Measurements from ENCODE around the gene FOXD4L3.
"Not testable (repeated sequence)": the region's sequence is repeated elsewhere in the genome, so short reads cannot be mapped to it uniquely, and the experiment has no call there.

GRCh38 chr9:68281041-68281440 lies 21.6 kb upstream of the FOXD4L3 start:
- not testable (repeated sequence) for TF ChIP-seq EZH2 (IDR thresholded peaks at IDR 0.05; ENCODE audit: borderline replicate concordance, control insufficient read depth, low read depth, low read length); CTCF (IDR thresholded peaks at IDR 0.05 in 2 of 3, conservative IDR thresholded peaks at IDR 0.05 in 1 of 3; ENCODE audit: control insufficient read depth in 2 of 3, extremely low read depth in 1 of 3, insufficient read depth in 1 of 3, low read depth in 3 of 3, low read length in 3 of 3); SMAD5 (IDR thresholded peaks at IDR 0.05; ENCODE audit: low read depth); NFIC (IDR thresholded peaks at IDR 0.05; ENCODE audit: low read depth, low read length); POLR2A (IDR thresholded peaks at IDR 0.05; ENCODE audit: low read depth, low read length); EP300 (IDR thresholded peaks at IDR 0.05; ENCODE audit: borderline replicate concordance in 1 of 2, control insufficient read depth in 1 of 2, low read depth in 2 of 2, low read length in 2 of 2); ATF3 (IDR thresholded peaks at IDR 0.05; ENCODE audit: borderline replicate concordance, extremely low read depth, low read depth, low read length); FOXK2 (IDR thresholded peaks at IDR 0.05); HDAC6 (IDR thresholded peaks at IDR 0.05; ENCODE audit: unreplicated experiment); POLR2AphosphoS5 (IDR thresholded peaks at IDR 0.05; ENCODE audit: low read length); TAF1 (IDR thresholded peaks at IDR 0.05; ENCODE audit: borderline replicate concordance, low read depth, low read length)
- TF ChIP-seq, protein P1, sequence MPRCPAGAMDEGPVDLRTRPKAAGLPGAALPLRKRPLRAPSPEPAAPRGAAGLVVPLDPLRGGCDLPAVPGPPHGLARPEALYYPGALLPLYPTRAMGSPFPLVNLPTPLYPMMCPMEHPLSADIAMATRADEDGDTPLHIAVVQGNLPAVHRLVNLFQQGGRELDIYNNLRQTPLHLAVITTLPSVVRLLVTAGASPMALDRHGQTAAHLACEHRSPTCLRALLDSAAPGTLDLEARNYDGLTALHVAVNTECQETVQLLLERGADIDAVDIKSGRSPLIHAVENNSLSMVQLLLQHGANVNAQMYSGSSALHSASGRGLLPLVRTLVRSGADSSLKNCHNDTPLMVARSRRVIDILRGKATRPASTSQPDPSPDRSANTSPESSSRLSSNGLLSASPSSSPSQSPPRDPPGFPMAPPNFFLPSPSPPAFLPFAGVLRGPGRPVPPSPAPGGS (IDR thresholded peaks at IDR 0.05; ENCODE audit: borderline replicate concordance, insufficient read depth, low read depth, low read length, poor library complexity, severe bottlenecking), result not testable (repeated sequence)
- TF ChIP-seq, protein P2, sequence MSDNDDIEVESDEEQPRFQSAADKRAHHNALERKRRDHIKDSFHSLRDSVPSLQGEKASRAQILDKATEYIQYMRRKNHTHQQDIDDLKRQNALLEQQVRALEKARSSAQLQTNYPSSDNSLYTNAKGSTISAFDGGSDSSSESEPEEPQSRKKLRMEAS (IDR thresholded peaks at IDR 0.05; ENCODE audit: low read depth, low read length), result not testable (repeated sequence)

Data from GM12878 (cell line).